Measurements from ENCODE around the gene PPP4C. TPM values are rescaled to one million over a fixed set of nuclear protein-coding genes. Genes with fewer than 3 reads are reported as not detected.

PPP4C gene
- total and polyA plus RNA-seq, 2 of the 8 experiments (the other 6 are each of a cell fraction or from before 2014, with no cell fraction given): 148 to 298 TPM

GRCh38 chr16:30068333-30068732 is 7.5 kb upstream of the PPP4C start (continued):
- no peak for TF ChIP-seq RFX5 (IDR thresholded peaks at IDR 0.05; ENCODE audit: borderline replicate concordance, low read depth, low read length)
- no peak for TF ChIP-seq HDAC2 (IDR thresholded peaks at IDR 0.05; ENCODE audit: borderline replicate concordance in 1 of 2, low read depth in 2 of 2, low read length in 2 of 2)
- no peak for TF ChIP-seq TEAD4 (IDR thresholded peaks at IDR 0.05; ENCODE audit: low read depth, low read length)
- TF ChIP-seq KDM5A (IDR thresholded peaks at IDR 0.05; ENCODE audit: low read length): no peak
- no peak for TF ChIP-seq PHF8 (conservative IDR thresholded peaks at IDR 0.05; ENCODE audit: low read depth, low read length)
- TF ChIP-seq MAX (IDR thresholded peaks at IDR 0.05): no peak
